Thyroid gland (tissue), 4 donors: ENCODE data around the gene EML4. TPM values are rescaled to one million over a fixed set of nuclear protein-coding genes. Genes with fewer than 3 reads are reported as not detected.

ENCODE experiments used
- DNase-seq, 2 donors: peaks; one replicate each; pipeline ENCODE4 v3.0.0-alpha.2; 2019
- H3K27ac ChIP-seq, 3 donors: fragments of 200-600 bp; sonication (generic); 1 replicate in 2 of 3; 2 replicates in 1 of 3; pipeline ENCODE4 v1.5.1; 2016 to 2019; ENCODE audit warnings: mild to moderate bottlenecking in 1 of 3, moderate library complexity in 1 of 3
- H3K27me3 ChIP-seq: fragments of 200-600 bp; sonication (generic); one replicate; pipeline ENCODE4 v1.5.1; 2019
- H3K36me3 ChIP-seq, 2 donors: fragments of 200-600 bp; sonication (generic); one replicate each; pipeline ENCODE4 v1.5.1; 2016 to 2019
- H3K4me1 ChIP-seq, 2 donors: fragments of 200-600 bp; sonication (generic); one replicate each; pipeline ENCODE4 v1.5.1; 2017 to 2019
- H3K4me3 ChIP-seq, 3 donors: fragments of 200-600 bp; sonication (generic); replicated peaks in 1 of 3; 1 replicate in 2 of 3; 2 replicates in 1 of 3; pipeline ENCODE4 v1.5.1; 2016; ENCODE audit warnings: mild to moderate bottlenecking in 1 of 3
- H3K9me3 ChIP-seq: fragments of 200-600 bp; sonication (generic); one replicate; pipeline ENCODE4 v1.5.1; 2017
- CTCF ChIP-seq, 6 experiments: fragments of 200-600 bp in 3 of 6; fragments of 450-650 bp in 3 of 6; sonication (generic) in 3 of 6; IDR thresholded peaks; one replicate each; pipeline ENCODE4 v1.5.1; 2016 to 2019; ENCODE audit warnings: antibody characterized with exemption in 6 of 6, mild to moderate bottlenecking in 2 of 6, inconsistent platforms in 1 of 6, moderate library complexity in 1 of 6
- POLR2A ChIP-seq, 2 donors: fragments of 450-650 bp; IDR thresholded peaks; one replicate each; pipeline ENCODE4 v1.6.1; 2017; ENCODE audit warnings: antibody characterized with exemption in 2 of 2, mild to moderate bottlenecking in 2 of 2, moderate library complexity in 1 of 2
- WGBS, 2 donors: methylation state at CpG; one replicate each; pipeline ENCODE4 v1.1.5; 2017; 5-methylcytosine and 5-hydroxymethylcytosine counted together
- intact Hi-C: fragments of 100-400 bp; cut with DNase I; formaldehyde crosslinking; loops from one replicate; pipeline ENCODE4 v1.15.1; 2023
- total RNA-seq, 4 donors: library from RNA; depleted of rRNA; stranded (reverse); fragments of >200 nt; gene quantifications; one replicate each; pipeline ENCODE4 v1.2.3, GENCODE V29; 2016

EML4 gene
- total RNA-seq, 4 donors from 2014 or later = 52.5 to 67.2 (median 64.7) TPM

- DNase-seq = no peak
- no peaks in the 10 kb centered on the region for H3K9me3 ChIP-seq
- TF ChIP-seq CTCF (IDR thresholded peaks at IDR 0.05) (no peak), POLR2A (IDR thresholded peaks at IDR 0.05) (no peak)
- no peak overlapping the region for H3K4me3 ChIP-seq
- 89 to 93% methylated on average over 4 of the region's 4 CpGs for WGBS, 2 donors
- H3K36me3 ChIP-seq = no peaks in the 10 kb centered on the region
- intact Hi-C loops = no loop called here
- peaks cover 0 to 4% of the 10 kb centered on the region in 2 donors for H3K4me1 ChIP-seq
- no peaks in the 10 kb centered on the region for H3K27me3 ChIP-seq
- H3K27ac ChIP-seq = no peak overlapping the region
Measured at GRCh38 chr2:42224422-42225067, 55.4 kb downstream of the EML4 start.

- 94 to 96% methylated on average over 1 of the region's 1 CpG for WGBS, 2 donors
- Histone ChIP-seq H3K36me3 (no peaks in the 10 kb centered on the region), H3K4me1 (peaks cover under 1 to 6% of the 10 kb centered on the region in 2 donors), H3K9me3 (no peaks in the 10 kb centered on the region), H3K4me3 (no peak overlapping the region), H3K27me3 (no peaks in the 10 kb centered on the region), H3K27ac (no peak overlapping the region)
- TF ChIP-seq CTCF (IDR thresholded peaks at IDR 0.05) = no peak
- TF ChIP-seq POLR2A (IDR thresholded peaks at IDR 0.05) = no peak
- DNase-seq = no peak
- intact Hi-C loops = no loop called here
Measured at GRCh38 chr2:42225573-42225972, 56.4 kb downstream of the EML4 start.

GRCh38 chr2:42227491-42227890 is 58.3 kb downstream of the EML4 start:
- no peak for TF ChIP-seq POLR2A (IDR thresholded peaks at IDR 0.05)
- no peak for TF ChIP-seq CTCF (IDR thresholded peaks at IDR 0.05)
- DNase-seq = peak in 1 of 2 donors; percentile 17
- H3K27me3 ChIP-seq = no peaks in the 10 kb centered on the region
- intact Hi-C loops = no loop called here
- H3K27ac ChIP-seq = no peak overlapping the region
- H3K36me3 ChIP-seq = no peaks in the 10 kb centered on the region
- WGBS, 2 donors = 96 to 98% methylated on average over 2 of the region's 2 CpGs
- H3K9me3 ChIP-seq = no peaks in the 10 kb centered on the region
- H3K4me1 ChIP-seq = peaks cover 6 to 11% of the 10 kb centered on the region in 2 donors
- no peak overlapping the region for H3K4me3 ChIP-seq

GRCh38 chr2:42228101-42228500 is 58.9 kb downstream of the EML4 start:
- H3K4me3 ChIP-seq = no peak overlapping the region
- no peaks in the 10 kb centered on the region for H3K27me3 ChIP-seq
- TF ChIP-seq CTCF (IDR thresholded peaks at IDR 0.05) (no peak), POLR2A (IDR thresholded peaks at IDR 0.05) (no peak)
- no peaks in the 10 kb centered on the region for H3K36me3 ChIP-seq
- DNase-seq = no peak
- intact Hi-C loops = no loop called here
- peaks cover 6 to 11% of the 10 kb centered on the region in 2 donors for H3K4me1 ChIP-seq
- H3K27ac ChIP-seq = no peak overlapping the region
- WGBS, 2 donors = 94 to 98% methylated on average over 1 of the region's 1 CpG
- no peaks in the 10 kb centered on the region for H3K9me3 ChIP-seq

GRCh38 chr2:42229949-42230348 is 60.8 kb downstream of the EML4 start:
- intact Hi-C loops = no loop called here

More at GRCh38 chr2:42229949-42230348, 60.8 kb downstream of the EML4 start:
- TF ChIP-seq POLR2A (IDR thresholded peaks at IDR 0.05) = no peak
- TF ChIP-seq CTCF (IDR thresholded peaks at IDR 0.05) = no peak
- no peak for DNase-seq
- Histone ChIP-seq H3K9me3 (no peaks in the 10 kb centered on the region), H3K36me3 (no peaks in the 10 kb centered on the region), H3K27ac (no peak overlapping the region), H3K27me3 (no peaks in the 10 kb centered on the region), H3K4me1 (peaks cover 14 to 18% of the 10 kb centered on the region in 2 donors), H3K4me3 (no peak overlapping the region)
- WGBS, 2 donors = 93 to 96% methylated on average over 2 of the region's 2 CpGs
